GM19023 (cell line): ENCODE measurements around the gene AXIN2.

Source experiments
- ATAC-seq: cut with Tn5 transposase; IDR thresholded peaks from one replicate; pipeline ENCODE4 v1.9.1; 2021; ENCODE audit warnings: mild to moderate bottlenecking, moderate library complexity; ENCODE audit not compliant: unreplicated experiment

Gene AXIN2, protein sequence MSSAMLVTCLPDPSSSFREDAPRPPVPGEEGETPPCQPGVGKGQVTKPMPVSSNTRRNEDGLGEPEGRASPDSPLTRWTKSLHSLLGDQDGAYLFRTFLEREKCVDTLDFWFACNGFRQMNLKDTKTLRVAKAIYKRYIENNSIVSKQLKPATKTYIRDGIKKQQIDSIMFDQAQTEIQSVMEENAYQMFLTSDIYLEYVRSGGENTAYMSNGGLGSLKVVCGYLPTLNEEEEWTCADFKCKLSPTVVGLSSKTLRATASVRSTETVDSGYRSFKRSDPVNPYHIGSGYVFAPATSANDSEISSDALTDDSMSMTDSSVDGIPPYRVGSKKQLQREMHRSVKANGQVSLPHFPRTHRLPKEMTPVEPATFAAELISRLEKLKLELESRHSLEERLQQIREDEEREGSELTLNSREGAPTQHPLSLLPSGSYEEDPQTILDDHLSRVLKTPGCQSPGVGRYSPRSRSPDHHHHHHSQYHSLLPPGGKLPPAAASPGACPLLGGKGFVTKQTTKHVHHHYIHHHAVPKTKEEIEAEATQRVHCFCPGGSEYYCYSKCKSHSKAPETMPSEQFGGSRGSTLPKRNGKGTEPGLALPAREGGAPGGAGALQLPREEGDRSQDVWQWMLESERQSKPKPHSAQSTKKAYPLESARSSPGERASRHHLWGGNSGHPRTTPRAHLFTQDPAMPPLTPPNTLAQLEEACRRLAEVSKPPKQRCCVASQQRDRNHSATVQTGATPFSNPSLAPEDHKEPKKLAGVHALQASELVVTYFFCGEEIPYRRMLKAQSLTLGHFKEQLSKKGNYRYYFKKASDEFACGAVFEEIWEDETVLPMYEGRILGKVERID

DNA sequence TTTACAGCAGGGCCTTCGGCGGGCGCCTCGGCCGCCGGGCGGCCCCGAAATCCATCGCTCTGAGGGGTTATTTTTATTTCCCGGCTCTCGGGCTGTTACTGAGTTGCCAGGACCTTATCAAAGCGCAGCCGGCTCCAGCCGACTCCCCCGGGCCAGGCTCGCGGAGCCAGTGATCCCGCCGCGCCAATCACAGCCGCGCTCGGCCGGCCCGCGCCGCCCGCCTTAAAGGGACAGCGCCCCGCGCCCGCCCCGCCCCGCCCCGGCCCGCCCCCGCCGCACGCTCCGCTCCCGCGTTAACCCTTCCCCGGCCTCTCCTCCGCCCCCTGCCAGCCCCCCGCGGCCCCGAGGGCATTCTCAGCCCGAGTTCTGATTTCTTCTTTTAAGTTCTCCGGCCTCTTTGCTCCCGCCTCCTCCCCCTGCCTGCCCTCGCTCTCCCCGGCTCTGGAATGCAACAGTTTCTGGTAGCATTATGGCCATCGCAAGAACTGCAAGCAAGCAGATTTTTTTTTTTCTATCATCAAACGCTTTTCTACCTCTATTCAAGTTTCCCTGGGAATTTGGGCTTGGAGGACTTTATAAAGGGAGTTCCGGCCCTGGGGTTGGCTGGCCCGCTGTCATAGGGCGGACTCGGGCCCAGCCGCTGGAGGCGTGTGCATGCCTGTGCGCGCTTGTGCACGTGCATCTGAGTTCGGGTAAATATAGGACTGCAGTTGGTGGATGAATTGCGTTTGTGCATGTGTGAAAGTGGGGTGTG lies at the start of gene AXIN2:
TSS of gene AXIN2 (minus strand) at position 197 of the 754 bp plus-strand sequence. CDS start 3,028 bp downstream, outside the sequence.
- peak; percentile 87 for ATAC-seq

DNA sequence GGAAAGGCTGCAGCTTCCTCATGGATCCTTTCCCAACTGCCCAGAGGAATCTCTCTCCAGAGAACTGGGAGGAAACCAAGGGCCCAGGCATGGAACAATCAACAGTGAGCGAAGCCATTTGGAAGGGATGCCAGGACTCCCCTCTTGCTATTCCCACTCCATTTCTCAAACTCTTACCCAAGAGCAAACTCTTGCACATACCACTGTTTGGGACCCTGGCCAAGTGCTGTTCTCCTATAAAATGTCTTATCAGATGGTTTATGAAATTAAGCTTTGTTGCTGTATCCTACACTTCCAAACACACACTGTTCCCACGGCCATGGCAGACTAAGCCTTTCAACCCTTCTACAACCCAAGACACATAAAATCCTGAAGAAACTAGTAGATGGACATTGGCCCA lies 48.3 kb upstream of the AXIN2 start:
- ATAC-seq: no peak

DNA sequence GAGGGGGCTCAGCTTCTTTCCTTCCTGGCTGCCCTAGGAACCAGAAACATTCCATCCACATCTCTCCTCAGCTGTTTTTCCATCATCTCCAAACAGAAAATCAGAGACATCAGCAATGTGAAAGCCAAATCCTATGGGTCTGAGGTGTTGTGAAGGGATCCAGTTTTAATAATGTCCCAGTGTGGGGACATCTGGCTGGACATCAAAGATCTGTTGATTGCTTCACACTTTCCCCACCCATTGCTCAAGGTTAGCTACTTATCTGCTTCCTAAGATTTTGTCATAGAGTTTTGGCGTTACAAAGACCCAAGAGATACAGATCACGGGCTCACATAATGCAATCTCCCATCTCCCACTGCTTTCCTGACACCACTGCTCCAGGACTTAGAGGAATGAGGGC lies 47.8 kb upstream of the AXIN2 start:
- ATAC-seq: no peak

DNA sequence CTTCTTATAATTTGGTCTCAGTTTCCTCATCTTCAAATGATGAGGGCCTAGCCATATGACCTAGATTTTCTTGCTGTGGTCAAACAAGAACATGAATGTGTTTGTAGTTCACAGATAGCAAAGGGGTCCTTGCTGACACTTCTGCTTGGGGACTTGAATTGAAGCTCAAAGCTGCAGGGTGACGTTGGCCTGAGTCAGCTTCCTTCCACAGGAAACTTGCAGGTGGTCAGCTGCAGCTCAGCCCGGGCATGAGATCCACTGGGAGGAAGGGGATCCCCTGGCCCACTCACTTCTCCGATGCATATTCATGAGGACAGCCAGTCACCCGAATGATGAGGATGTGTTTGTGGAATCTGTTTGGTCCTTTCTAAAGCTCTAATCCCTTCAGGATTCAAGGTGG lies 42.6 kb upstream of the AXIN2 start:
- no peak for ATAC-seq

DNA sequence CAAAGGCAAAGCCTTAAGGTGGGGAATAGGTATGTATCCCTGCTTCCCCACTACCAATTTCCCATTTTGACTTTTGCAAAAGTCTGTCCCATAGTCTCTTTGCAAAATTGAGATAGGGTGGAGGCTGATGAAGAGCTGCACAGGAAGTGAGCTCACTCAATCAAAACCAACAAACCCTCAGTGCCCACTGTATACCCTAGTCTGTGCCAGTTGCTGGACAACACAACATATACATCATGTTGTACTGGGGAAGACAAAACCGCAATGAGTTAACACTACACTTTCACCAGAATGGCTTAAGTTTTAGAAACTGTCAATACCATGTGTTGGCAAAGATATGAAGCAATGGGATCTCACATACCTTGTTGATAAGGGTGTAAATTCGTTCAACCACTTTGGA lies 40.4 kb upstream of the AXIN2 start:
- no peak for ATAC-seq

DNA sequence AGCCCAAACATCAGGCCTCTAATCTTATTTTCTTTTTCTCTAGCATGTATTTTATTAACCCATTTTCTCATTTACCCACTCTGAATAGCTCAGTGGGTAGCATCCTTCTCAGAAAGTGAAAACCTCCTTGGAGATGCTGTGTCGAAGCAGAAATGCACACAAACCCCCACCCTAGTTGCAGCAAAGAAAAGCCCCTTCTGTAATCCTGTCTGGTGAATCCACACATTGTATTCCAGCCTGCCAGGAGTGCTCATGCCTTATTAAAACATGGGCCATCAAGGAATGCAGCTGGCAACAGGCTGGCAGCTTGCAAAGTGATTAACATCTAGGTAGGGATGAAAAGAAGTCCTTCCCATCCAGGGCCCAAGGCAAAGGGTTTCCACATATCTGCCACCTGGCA lies 39.7 kb upstream of the AXIN2 start:
- ATAC-seq: no peak

DNA sequence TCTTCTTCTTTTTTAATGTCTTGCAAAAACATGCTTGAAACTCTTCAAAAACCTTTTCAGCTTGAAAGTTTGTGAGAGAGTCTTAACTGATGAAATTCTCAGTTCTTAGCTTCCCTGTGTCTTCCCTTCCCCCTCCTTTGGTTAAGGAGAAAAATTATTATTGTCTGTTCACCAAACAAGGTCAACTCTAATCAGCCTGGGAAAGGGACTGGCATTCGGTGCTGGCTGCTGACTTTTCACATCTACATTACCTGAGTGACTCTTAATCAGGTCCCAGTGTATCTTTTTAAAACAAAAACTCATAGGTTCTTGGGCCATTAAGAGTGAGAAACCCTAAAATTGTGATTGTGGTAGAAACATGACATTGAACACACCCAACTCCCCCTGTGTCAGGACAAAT lies 39.1 kb upstream of the AXIN2 start:
- ATAC-seq: no peak

DNA sequence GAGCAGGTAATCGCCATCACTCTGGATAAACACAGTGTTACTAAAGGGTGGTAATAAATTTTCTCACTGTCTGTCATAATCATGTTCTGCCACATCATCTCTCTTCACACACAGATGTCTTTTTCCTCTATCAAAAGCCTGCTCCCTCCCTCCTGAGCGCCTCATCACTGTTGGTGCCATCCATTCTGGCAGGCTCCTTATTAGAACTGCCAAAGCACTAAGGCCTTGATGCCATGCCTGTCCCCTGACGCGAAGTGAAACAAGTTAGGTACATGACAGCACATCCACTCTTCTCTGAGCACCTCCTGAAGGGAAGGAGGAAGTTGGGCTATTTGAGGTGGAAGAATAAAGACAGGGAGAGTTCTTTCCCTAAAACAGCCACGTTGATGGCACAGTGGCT lies 38.2 kb upstream of the AXIN2 start:
- no peak for ATAC-seq

DNA sequence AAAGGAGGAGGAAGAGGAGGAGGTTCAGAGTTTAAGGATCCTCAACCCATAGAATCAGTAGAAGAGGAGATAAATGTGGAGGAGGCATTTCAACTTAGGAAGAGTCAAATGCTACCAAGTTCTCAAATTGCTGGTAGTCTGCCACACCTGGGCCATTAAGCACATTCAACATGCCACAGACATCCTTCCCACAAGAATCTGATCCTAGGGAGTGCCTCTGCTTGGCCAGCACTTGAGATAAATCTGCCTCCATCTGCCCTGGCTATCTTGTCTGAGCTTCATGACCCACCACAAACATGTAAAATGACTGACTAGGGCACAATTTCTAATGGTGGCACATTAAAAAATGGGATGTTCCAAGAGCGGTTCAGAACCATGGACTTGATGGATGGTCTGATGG lies 37.3 kb upstream of the AXIN2 start:
- no peak for ATAC-seq

DNA sequence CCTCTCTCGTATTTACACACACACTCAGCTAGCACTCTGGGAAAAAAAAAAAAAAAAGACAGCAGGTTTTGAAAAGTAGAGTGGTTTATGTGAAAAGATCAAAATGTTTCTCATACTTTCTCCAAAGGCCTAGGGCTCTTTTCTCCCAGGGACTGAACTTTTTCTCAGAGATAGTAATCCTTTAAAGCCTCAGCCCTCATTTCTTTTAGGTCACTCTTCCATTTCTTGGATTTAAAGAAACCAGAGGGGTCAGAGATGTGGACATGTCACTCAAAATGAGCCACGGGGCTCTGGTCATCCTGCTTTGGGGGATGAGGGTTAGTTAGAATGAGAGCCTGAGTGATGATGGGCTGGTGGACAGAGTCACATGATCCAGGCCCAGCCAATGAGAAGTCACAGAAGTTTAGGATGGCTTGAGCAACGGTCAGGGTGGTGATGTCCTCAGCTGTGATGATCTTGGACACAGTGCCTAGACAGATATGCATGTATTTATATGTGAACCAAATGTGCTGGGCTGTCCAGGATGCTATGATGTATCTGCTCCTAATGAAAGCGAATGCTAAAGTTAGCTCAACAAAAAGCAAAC lies 33.7 kb upstream of the AXIN2 start:
- ATAC-seq: no peak

DNA sequence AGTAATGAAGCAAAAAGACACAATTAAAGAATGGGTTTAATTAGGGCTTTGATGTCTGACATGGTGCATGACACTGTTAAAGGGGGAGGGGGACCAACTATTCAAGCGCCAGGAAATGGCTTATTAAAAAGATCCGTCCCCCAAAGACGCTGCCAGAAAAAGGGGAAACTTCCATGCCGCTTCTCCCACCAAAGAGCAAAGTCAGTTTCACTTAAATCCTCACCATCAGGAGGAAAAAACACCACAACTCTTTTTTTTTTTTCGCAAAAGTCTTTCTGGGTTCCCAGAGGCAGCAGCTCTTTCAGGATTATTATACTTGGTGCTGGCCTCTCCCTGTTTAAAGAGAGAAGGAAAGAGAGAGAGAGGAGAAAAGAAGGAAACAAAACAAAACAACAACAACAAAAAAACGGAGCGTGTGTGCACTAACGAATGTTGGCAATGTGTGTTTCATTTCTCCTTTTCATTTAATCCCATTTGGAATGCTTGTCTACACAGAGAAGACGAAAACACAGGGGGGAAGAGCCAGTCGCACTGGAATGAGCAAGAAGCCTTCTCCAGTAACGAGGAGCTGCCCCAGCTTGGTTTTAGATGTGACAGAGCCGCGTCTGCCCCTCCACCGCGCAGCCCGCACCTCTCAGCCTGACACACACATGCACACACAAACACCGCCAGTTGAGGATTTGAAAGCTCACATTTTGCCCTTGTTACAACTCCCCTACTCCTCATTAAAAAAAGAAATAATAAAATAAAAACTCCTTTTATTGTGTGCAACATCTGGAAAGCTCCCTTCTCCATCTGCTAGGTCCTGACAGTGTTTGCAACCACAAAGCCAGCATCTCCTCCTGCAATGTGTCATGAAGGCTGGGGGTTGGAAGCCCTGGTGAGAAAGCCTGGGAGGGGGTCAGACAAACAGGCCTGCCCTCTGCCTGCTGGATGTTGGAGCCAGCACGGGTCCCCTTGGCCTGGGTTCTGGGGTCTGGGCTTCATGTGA lies 32.7 kb upstream of the AXIN2 start:
- no peak for ATAC-seq

DNA sequence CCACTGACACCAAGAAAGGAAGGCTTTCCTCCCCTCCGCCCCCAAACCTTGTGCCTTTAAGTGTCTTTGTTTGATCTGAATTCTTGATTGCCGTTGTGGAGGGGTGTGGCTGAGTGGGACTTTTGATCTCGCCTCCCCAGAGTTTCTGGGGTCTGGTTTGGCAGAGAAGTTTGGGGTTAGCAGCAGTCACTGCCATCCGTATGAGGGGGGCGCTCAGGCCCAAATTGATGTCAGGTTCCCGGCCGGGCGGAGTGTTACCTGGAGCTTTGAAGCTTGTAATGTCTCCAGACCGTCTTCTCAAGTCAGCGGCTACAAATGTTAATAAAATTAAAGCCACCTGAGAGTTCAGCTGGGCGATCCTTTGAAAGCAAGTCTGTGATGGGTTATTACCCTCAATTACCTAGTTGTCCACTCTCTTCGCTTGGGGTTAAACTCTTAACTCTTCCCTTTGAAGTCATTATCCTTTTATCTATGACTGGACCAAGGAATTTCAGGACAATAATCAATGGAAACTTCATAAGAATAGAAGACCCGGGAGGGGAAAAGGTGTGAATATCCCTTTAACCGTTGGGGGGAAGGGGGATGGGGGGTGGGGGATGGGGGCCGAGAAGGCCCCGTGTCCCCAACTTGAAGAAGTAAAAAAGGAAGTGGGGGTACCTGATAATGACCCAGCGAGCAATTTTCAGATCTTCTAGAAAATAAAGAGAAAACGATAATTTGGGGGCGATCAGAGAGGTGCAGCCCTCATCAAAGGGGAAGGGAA lies 31.8 kb upstream of the AXIN2 start:
- ATAC-seq: no peak

DNA sequence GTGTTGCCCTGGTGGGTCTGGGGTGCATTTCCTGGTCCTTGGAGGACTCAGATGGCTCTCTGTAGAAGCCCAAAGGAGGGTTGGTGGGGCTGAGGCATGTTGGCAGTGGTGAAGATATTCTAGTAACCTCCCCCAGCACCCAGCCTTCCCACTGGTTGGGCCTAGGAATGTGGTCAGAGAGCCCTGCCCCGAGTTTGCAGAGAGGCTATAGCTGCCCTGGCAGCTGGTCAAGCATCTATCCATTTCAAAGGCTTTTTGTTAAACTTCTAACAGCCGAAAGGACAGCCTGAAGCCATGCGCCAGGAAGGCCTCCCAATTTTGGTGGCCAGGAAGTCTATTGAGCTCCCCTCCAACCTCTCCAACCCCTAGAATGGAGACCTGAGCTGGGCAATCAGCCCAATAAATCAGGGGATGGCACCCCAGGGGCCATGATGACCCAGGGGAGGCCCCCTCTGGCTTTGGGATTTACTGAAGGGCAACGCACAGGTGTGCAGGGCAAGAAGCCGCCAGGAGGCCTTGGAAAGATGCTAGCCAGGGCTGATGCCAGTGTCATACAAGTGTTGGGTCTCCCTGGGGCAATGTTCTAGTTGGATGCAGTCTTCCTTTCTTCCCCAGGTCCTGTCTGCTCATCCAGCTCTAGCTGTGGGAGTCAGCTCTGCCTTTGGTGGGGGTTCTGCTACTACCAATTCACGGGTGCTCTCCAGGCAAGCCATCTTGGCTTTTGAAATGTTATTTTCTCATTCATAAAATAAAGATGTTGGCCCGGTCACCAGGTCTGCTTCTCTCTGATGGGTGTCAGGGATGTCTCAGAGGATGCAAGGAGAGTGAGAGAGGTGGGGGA lies 30.9 kb upstream of the AXIN2 start:
- ATAC-seq: no peak

DNA sequence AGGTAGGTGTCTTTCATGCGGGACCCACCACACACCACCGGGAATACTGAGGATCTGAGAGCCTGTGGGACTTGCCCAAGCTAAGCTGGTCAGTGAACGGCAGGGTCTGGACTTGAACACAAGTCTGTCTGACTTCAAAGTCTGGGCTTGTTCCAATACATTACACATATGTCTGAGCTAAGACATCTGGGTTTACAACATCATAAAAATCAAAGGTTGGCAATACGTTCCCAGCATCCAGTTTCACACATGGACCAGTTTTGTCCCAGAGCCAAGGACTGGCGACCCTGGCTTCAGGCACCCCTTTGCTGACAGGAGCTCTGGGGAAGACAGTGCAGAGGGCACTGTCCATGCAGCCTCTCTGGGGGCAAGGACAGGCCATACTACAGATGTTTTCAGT lies 27.9 kb upstream of the AXIN2 start:
- ATAC-seq: no peak

DNA sequence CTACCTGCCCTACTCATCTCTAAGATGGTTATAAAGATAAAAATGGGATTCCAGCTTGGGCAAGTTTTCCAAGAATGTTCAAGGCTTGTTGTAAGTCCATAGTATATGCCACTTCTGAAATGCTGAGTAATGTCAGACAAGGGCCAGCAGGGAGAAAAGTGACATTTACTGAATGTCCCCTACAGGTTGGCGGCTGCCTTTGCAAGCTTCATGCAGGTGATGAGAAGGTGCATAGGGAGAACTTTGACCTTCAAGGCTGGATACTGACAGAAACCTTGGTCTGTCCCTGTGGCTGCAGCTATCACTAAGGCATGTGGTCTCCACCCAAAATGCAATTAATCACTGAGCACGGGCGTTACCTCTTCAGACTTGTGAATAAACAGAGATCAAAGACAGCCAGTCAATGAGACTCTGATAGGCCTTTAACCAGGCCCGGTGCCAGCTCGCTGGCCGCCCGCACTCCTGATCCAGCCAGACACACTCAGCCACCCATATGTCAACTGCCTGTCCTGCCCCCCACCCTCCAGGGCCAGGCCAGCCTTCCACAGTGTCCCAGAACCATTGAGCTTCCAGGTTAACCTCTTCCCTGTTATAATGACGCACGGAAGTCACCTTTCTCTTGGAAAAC lies 26.8 kb upstream of the AXIN2 start:
- ATAC-seq: no peak

DNA sequence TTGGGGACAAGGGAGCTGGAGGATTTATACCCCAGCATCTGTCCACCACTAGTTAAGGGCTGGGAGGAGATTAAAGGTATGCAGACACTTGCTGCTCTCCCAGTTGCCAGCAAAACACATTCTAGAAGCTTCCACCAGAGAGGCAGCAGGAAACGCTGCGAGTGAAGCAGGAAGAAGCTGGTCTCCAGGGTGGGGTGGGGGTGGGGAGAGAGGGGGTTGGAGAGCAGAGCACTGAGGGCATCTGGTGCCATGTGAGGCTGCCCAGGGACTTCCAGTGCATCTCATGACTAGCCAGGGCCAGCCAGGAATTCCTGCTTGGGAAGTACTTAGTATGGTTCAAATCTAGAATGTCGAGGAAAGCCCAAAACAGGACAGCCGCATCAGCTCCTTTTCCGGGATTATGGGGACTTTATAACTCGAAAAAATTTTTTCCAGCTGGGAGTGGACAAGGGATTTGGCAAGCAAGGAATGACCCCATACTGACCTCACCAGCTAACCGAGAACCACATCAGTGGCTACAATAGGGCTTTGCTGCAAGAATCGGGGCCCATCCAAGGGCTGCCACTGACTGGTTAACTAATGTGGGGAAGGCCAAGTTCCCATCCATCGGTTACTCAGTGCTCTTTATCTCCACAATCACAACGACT lies 26.2 kb upstream of the AXIN2 start:
- no peak for ATAC-seq

DNA sequence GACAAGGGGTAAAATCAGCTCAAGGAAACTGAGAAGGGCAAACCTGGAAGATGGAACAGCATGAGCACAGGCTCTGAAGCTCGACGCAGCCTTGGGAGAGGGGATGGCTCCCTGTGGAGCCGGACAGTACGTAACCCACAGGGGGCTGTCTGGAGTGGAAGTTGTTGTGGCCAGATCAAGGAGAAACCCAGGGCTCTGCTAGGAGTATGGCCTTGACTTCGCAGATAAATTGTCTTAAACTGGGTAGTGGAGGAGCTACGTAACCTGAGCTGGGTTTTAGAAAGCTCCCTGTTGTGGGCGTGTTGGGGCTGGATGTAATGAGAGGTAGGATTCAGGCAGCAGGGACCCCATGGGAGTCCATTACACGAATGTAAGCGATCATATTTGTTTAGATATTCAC lies 25.5 kb upstream of the AXIN2 start:
- no peak for ATAC-seq
